GM12864 (cell line): ENCODE data around the gene KIAA0232.
A peak's percentile ranks its signal among the peaks of the same experiment; 100 is the strongest.
"Not testable (repeated sequence)": the region's sequence is repeated elsewhere in the genome, so short reads cannot be mapped to it uniquely, and the experiment has no call there.

ENCODE experiments used
- DNase-seq: peaks from one replicate; pipeline ENCODE4 v3.0.0-alpha.2; 2011; ENCODE audit warnings: low read depth
- H3K4me3 ChIP-seq: 2 replicates; pipeline ENCODE4 v1.5.1; 2011; ENCODE audit warnings: mild to moderate bottlenecking, low read depth, low read length, control low read depth
- TF ChIP-seq, protein P1 (sequence below): IDR thresholded peaks from 2 replicates; pipeline ENCODE4 v1.5.1; 2011; ENCODE audit warnings: low read depth, mild to moderate bottlenecking, moderate library complexity, low read length, control low read depth, inconsistent platforms; ENCODE audit errors: missing control alignments

Gene KIAA0232

DNA sequence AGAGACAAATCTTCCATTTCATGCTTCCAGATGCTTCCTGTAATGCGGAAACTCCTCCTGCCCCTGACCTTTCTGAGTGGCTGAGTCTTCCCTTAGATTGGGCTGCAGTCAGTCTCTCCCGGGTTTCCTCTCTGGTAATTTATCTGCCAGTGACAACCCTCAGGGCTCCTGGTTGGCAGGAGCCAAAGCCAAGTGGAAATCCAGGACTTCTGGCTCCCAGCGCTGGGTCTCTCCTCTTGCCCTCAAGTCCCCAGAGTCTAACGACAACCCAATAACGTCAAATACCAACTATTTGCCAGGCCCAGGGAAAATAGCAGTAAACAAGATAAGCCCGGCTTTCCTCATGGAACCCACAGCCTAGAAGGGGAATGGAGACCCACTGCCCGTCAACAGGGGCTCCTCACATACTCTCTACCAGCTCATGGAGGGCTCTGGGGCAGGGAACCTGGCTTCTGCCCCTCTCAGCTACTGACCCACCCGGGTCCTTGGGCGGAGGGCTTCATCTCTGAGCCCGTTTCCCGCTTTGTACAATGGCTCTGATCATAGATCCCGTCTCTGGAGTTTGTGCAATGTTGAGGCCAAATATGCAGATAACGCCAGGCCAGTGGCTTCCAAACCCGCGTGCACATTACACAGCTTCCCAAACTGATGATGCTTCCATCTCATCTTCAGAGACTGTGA is 126.0 kb downstream of the KIAA0232 start:
- TF ChIP-seq, protein P1, sequence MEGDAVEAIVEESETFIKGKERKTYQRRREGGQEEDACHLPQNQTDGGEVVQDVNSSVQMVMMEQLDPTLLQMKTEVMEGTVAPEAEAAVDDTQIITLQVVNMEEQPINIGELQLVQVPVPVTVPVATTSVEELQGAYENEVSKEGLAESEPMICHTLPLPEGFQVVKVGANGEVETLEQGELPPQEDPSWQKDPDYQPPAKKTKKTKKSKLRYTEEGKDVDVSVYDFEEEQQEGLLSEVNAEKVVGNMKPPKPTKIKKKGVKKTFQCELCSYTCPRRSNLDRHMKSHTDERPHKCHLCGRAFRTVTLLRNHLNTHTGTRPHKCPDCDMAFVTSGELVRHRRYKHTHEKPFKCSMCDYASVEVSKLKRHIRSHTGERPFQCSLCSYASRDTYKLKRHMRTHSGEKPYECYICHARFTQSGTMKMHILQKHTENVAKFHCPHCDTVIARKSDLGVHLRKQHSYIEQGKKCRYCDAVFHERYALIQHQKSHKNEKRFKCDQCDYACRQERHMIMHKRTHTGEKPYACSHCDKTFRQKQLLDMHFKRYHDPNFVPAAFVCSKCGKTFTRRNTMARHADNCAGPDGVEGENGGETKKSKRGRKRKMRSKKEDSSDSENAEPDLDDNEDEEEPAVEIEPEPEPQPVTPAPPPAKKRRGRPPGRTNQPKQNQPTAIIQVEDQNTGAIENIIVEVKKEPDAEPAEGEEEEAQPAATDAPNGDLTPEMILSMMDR, result no peak
- H3K4me3 ChIP-seq, result peak overlapping the region; percentile 59
- no peak for DNase-seq

DNA sequence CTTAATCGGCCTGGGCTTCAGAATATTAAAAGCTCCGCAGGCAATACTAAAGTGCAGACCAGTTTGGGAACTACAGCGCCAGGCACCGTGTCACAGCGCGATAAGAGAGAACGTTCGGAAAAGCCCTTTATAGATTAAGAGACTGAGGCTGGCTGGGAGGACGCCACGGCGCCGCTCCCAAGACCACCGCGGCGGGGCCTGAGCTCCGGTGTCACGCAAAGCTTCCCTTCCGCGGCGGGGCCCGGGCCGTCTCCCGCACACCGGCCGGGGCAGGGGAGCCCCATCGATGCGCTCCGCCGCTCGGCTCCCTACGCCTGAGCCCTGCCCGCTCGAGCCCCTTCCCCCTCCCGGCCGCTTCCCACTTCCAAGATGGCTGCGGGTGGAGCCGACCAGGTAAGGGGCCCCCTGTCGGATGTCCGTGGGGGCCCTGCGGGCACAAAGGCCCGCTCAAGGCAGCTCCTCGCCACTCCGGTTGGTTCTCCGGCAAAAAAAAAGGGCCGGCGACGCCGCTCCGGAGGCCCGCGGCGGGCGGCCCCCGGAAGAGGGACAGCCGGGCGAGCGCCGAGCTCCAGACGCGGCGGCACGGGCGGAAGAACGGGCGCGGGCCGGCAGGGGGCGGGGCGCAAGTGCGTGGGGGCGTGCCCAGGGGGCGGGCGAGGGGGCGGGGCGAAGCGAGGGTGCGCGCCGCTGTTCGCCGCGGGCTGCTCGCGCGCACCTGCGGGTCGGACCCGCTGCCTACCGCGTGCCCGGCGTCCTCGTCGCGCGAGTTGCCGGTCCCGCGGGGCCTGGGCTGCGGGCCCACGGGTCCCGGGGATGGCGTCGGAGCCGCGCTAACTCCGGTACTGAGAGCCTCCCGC is 126.8 kb downstream of the KIAA0232 start, which contains the start of gene TBC1D14:
Gene TBC1D14, plus strand, starts transcription at position 714 of the 857 bp plus-strand sequence. CDS start 13,564 bp downstream, outside the sequence.
- DNase-seq, result no peak
- H3K4me3 ChIP-seq, result peak within 1 kb of the TSS; percentile 59
- TF ChIP-seq, protein P1, result peak; percentile 4

- TF ChIP-seq, protein P1, result no peak
- DNase-seq, result no peak
- peak overlapping the region; percentile 59 for H3K4me3 ChIP-seq
Observed at GRCh38 chr4:6909970-6910339, 127.4 kb downstream of the KIAA0232 start.

- H3K4me3 ChIP-seq, result peak overlapping the region; percentile 59
- TF ChIP-seq, protein P1, result peak; percentile 34
- no peak for DNase-seq
Observed at GRCh38 chr4:6910340-6910959, 127.9 kb downstream of the KIAA0232 start.

- TF ChIP-seq, protein P1, result no peak
- no peak overlapping the region; the same call in 1 of the 2 replicates for H3K4me3 ChIP-seq
- DNase-seq, result no peak
Observed at GRCh38 chr4:6910960-6911874, 128.7 kb downstream of the KIAA0232 start.

DNA sequence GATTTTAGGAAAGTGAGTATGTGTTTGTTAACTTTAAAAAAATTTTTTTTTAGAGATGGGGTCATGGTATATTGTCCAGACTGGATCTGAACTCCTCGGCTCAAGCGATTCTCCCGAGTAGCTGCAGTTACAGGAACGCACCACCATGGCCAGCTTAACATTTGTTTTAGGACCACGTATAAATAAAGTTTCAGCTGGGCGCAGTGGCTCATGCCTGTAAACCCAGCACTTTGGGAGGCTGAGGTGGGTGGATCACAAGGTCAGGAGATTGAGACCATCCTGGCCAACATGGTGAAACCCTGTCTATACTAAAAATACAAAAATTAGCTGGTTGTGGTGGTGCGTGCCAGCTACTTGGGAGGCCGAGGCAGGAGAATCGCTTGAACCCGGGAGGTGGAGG is 129.4 kb downstream of the KIAA0232 start:
- not testable (repeated sequence) for H3K4me3 ChIP-seq, DNase-seq
